Nephron (organoid): Measurements from ENCODE around the gene DNAH9.

ENCODE experiments used
- H3K27ac Mint-ChIP-seq, 3 experiments: 2 replicates each; pipeline ENCODE4 v1.8.0; 2020; ENCODE audit warnings: mixed read lengths in 3 of 3, mild to moderate bottlenecking in 2 of 3, moderate library complexity in 1 of 3
- H3K27me3 Mint-ChIP-seq: 2 replicates; pipeline ENCODE4 v1.8.0; 2021; ENCODE audit warnings: low read depth, mild to moderate bottlenecking, moderate library complexity, mixed read lengths
- H3K36me3 Mint-ChIP-seq: 2 replicates; pipeline ENCODE4 v1.8.0; 2020; ENCODE audit warnings: low read depth, mixed read lengths
- H3K4me1 Mint-ChIP-seq: 2 replicates; pipeline ENCODE4 v1.8.0; 2020; ENCODE audit warnings: mixed read lengths
- H3K4me3 Mint-ChIP-seq, 3 experiments: 2 replicates each; pipeline ENCODE4 v1.8.0; 2020; ENCODE audit warnings: mild to moderate bottlenecking in 3 of 3, mixed read lengths in 3 of 3, moderate library complexity in 2 of 3
- H3K9me3 Mint-ChIP-seq: 2 replicates; pipeline ENCODE4 v1.8.0; 2020; ENCODE audit warnings: mixed read lengths
- CTCF ChIP-seq, 3 experiments: fragments of 200-600 bp; sonication (generic); IDR thresholded peaks; one replicate each; pipeline ENCODE4 v1.5.0; 2021; ENCODE audit warnings: antibody characterized with exemption in 3 of 3; ENCODE audit not compliant: unreplicated experiment in 3 of 3

DNAH9 gene

GRCh38 chr17:11747441-11747840, 149.2 kb downstream of the DNAH9 start:
- Mint-ChIP-seq H3K27ac (no peak overlapping the region), H3K4me1 (no peaks in the 10 kb centered on the region), H3K9me3 (peaks cover 15% of the 10 kb centered on the region), H3K4me3 (no peak overlapping the region), H3K36me3 (no peaks in the 10 kb centered on the region), H3K27me3 (peaks cover 9% of the 10 kb centered on the region)
- TF ChIP-seq CTCF (IDR thresholded peaks at IDR 0.05; ENCODE audit: unreplicated experiment in 3 of 3): no peak

GRCh38 chr17:11757815-11758214, 159.5 kb downstream of the DNAH9 start:
- no peaks in the 10 kb centered on the region for H3K4me1 Mint-ChIP-seq
- peaks cover 12% of the 10 kb centered on the region for H3K27me3 Mint-ChIP-seq
- H3K4me3 Mint-ChIP-seq: no peak overlapping the region
- no peak for TF ChIP-seq CTCF (IDR thresholded peaks at IDR 0.05; ENCODE audit: unreplicated experiment in 3 of 3)
- H3K27ac Mint-ChIP-seq: no peak overlapping the region
- H3K36me3 Mint-ChIP-seq: no peaks in the 10 kb centered on the region
- peaks cover 10% of the 10 kb centered on the region for H3K9me3 Mint-ChIP-seq

DNA sequence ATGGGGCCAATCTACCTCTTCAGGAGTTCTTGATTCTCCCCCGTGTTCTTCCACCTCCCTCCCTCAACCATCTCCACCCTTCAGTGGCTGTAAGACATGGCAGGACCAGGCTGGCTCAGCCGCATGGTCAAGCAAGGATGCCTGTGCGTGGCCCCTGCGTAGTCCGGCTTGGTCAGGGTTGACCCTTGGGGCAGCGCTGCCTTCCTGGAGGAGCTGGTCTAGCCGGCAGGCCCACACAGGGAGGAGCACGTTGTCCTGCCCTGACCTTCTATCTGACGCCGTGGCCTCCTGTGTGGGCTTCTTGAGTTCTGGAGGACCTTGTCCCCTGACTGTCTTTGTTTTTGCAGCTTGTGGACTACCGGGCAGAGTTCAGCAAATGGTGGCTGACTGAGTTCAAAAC, 169.8 kb downstream of the DNAH9 start:
- H3K4me3 Mint-ChIP-seq: no peak overlapping the region
- no peak for TF ChIP-seq CTCF (IDR thresholded peaks at IDR 0.05; ENCODE audit: unreplicated experiment in 3 of 3)
- no peaks in the 10 kb centered on the region for H3K4me1 Mint-ChIP-seq
- no peaks in the 10 kb centered on the region for H3K36me3 Mint-ChIP-seq
- H3K27me3 Mint-ChIP-seq: peaks cover 27% of the 10 kb centered on the region
- no peak overlapping the region for H3K27ac Mint-ChIP-seq
- no peaks in the 10 kb centered on the region for H3K9me3 Mint-ChIP-seq

- H3K4me1 Mint-ChIP-seq: no peaks in the 10 kb centered on the region
- H3K4me3 Mint-ChIP-seq: no peak overlapping the region
- H3K27ac Mint-ChIP-seq: no peak overlapping the region
- no peaks in the 10 kb centered on the region for H3K9me3 Mint-ChIP-seq
- no peaks in the 10 kb centered on the region for H3K36me3 Mint-ChIP-seq
- no peak for TF ChIP-seq CTCF (IDR thresholded peaks at IDR 0.05; ENCODE audit: unreplicated experiment in 3 of 3)
- H3K27me3 Mint-ChIP-seq: peaks cover 23% of the 10 kb centered on the region
These were observed 170.7 kb downstream of the DNAH9 start for GRCh38 chr17:11768981-11769380.

- Mint-ChIP-seq H3K4me3 (no peak overlapping the region), H3K27ac (no peak overlapping the region), H3K4me1 (no peaks in the 10 kb centered on the region), H3K9me3 (no peaks in the 10 kb centered on the region), H3K27me3 (peaks cover 21% of the 10 kb centered on the region), H3K36me3 (no peaks in the 10 kb centered on the region)
- TF ChIP-seq CTCF (IDR thresholded peaks at IDR 0.05; ENCODE audit: unreplicated experiment in 3 of 3): no peak
These were observed 173.8 kb downstream of the DNAH9 start for GRCh38 chr17:11772031-11772430.

- peaks cover 6% of the 10 kb centered on the region for H3K27me3 Mint-ChIP-seq
- H3K9me3 Mint-ChIP-seq: no peaks in the 10 kb centered on the region
- no peak overlapping the region for H3K4me3 Mint-ChIP-seq
- TF ChIP-seq CTCF (IDR thresholded peaks at IDR 0.05; ENCODE audit: unreplicated experiment in 3 of 3): no peak
- H3K27ac Mint-ChIP-seq: no peak overlapping the region
- no peaks in the 10 kb centered on the region for H3K36me3 Mint-ChIP-seq
- no peaks in the 10 kb centered on the region for H3K4me1 Mint-ChIP-seq
These were observed 181.6 kb downstream of the DNAH9 start for GRCh38 chr17:11779892-11780291.
